Smooth muscle cell (in vitro differentiated cells): Measurements from ENCODE around the gene HEXB. TPM values are rescaled to one million over a fixed set of nuclear protein-coding genes. Genes with fewer than 3 reads are reported as not detected.
A peak's percentile ranks its signal among the peaks of the same experiment; 100 is the strongest.

Source experiments
- DNase-seq: peaks from one replicate; lab custom pipeline; 2025; ENCODE audit not compliant: unreplicated experiment; lab: John Stamatoyannopoulos, UW
- H2AFZ ChIP-seq: fragments of 200-600 bp; sonication (generic); 2 replicates; pipeline ENCODE4 v1.6.0; 2016; ENCODE audit warnings: antibody characterized with exemption, low read depth, mild to moderate bottlenecking
- H3F3A ChIP-seq: fragments of 200-600 bp; sonication (generic); 2 replicates; pipeline ENCODE4 v1.6.0; 2017; ENCODE audit warnings: antibody characterized with exemption, low read depth
- H3K27ac ChIP-seq: fragments of 200-600 bp; sonication (generic); 2 replicates; pipeline ENCODE4 v1.5.1; 2016; ENCODE audit warnings: low read depth, mild to moderate bottlenecking
- H3K27me3 ChIP-seq: fragments of 200-600 bp; sonication (generic); 2 replicates; pipeline ENCODE4 v1.6.1; 2016; ENCODE audit warnings: low read depth, mild to moderate bottlenecking
- H3K36me3 ChIP-seq: fragments of 200-600 bp; sonication (generic); 2 replicates; pipeline ENCODE4 v1.5.1; 2016; ENCODE audit warnings: low read depth
- H3K4me1 ChIP-seq: fragments of 200-600 bp; sonication (generic); 2 replicates; pipeline ENCODE4 v1.5.1; 2016; ENCODE audit warnings: low read depth
- H3K4me2 ChIP-seq: fragments of 200-600 bp; sonication (generic); 2 replicates; pipeline ENCODE4 v1.6.0; 2016; ENCODE audit warnings: mild to moderate bottlenecking
- H3K4me3 ChIP-seq: fragments of 200-600 bp; sonication (generic); 2 replicates; pipeline ENCODE4 v1.5.1; 2016; ENCODE audit warnings: mild to moderate bottlenecking
- H3K79me2 ChIP-seq: fragments of 200-600 bp; sonication (generic); 2 replicates; pipeline ENCODE4 v1.6.0; 2016; ENCODE audit warnings: low read depth, mild to moderate bottlenecking
- H3K9ac ChIP-seq: fragments of 200-600 bp; sonication (generic); 2 replicates; pipeline ENCODE4 v1.6.0; 2016; ENCODE audit warnings: low read depth
- H3K9me3 ChIP-seq: fragments of 200-600 bp; sonication (generic); replicated peaks from 2 replicates; pipeline ENCODE4 v1.5.1; 2016; ENCODE audit warnings: low read depth
- H4K20me1 ChIP-seq: fragments of 200-600 bp; sonication (generic); 2 replicates; pipeline ENCODE4 v1.6.0; 2016; ENCODE audit warnings: low read depth
- WGBS: methylation state at CpG from one replicate; pipeline ENCODE4 v1.1.7; 2016; ENCODE audit warnings: low lambda C conversion rate; 5-methylcytosine and 5-hydroxymethylcytosine counted together
- polyA plus RNA-seq: library from polyadenylated mRNA; unstranded; fragments of >200 nt; fragmentation: Nextera tagmentation; extraction: Ambion mirVana; gene quantifications from 2 replicates; pipeline ENCODE4 v1.2.1, GENCODE V29; 2016
- total RNA-seq: library from RNA; depleted of rRNA; stranded (reverse); fragments of >200 nt; gene quantifications from 2 replicates; pipeline ENCODE4 v1.2.3, GENCODE V29; 2014
- TF ChIP-seq, protein P1 (sequence below): fragments of 200-600 bp; sonication (generic); IDR thresholded peaks from 2 replicates; pipeline ENCODE4 v1.5.1; 2017; ENCODE audit warnings: borderline replicate concordance, mild to moderate bottlenecking, antibody characterized with exemption; ENCODE audit not compliant: insufficient read depth, poor library complexity, severe bottlenecking

Gene HEXB
- total and polyA plus RNA-seq, 2 experiments from 2014 or later, result 108 to 111 TPM

DNA sequence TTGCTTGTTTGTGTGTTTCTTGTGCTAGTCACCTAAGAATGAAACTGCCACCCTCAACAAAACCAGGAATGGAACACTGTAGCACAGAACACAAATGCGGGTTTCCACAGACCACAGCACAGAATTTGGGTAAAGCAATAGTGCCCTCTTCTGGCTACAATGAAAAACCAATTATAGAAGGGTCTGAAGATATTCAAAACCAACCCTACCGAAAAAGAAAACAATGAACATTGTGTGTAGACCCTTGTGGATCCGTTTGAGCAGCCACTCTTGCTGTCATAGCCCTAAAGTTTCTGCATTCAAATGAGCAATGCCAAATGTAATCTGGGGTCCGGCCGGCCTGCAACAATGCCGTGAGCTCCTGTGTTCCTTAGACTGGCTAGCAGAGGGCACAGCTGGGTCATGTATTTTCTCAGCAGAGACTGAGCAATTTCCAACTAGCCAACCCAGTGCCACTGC, 36.2 kb upstream of the HEXB start:
- H4K20me1 ChIP-seq, result no peaks in the 10 kb centered on the region
- H3K4me1 ChIP-seq, result peaks cover 8% of the 10 kb centered on the region
- H3K9me3 ChIP-seq, result no peaks in the 10 kb centered on the region
- H3K4me3 ChIP-seq, result no peak overlapping the region
- no peaks in the 10 kb centered on the region for H3K79me2 ChIP-seq
- H3K27ac ChIP-seq, result no peak overlapping the region
- 20% methylated on average over 6 of the region's 6 CpGs for WGBS
- H3K9ac ChIP-seq, result no peak overlapping the region
- DNase-seq, result no peak
- peak overlapping the region; percentile 26 for H3K4me2 ChIP-seq
- H3F3A ChIP-seq, result no peaks in the 10 kb centered on the region
- no peaks in the 10 kb centered on the region for H3K27me3 ChIP-seq
- TF ChIP-seq, protein P1, sequence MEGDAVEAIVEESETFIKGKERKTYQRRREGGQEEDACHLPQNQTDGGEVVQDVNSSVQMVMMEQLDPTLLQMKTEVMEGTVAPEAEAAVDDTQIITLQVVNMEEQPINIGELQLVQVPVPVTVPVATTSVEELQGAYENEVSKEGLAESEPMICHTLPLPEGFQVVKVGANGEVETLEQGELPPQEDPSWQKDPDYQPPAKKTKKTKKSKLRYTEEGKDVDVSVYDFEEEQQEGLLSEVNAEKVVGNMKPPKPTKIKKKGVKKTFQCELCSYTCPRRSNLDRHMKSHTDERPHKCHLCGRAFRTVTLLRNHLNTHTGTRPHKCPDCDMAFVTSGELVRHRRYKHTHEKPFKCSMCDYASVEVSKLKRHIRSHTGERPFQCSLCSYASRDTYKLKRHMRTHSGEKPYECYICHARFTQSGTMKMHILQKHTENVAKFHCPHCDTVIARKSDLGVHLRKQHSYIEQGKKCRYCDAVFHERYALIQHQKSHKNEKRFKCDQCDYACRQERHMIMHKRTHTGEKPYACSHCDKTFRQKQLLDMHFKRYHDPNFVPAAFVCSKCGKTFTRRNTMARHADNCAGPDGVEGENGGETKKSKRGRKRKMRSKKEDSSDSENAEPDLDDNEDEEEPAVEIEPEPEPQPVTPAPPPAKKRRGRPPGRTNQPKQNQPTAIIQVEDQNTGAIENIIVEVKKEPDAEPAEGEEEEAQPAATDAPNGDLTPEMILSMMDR, result peak; percentile 82
- peak overlapping the region; percentile 56 for H2AFZ ChIP-seq
- H3K36me3 ChIP-seq, result no peaks in the 10 kb centered on the region

DNA sequence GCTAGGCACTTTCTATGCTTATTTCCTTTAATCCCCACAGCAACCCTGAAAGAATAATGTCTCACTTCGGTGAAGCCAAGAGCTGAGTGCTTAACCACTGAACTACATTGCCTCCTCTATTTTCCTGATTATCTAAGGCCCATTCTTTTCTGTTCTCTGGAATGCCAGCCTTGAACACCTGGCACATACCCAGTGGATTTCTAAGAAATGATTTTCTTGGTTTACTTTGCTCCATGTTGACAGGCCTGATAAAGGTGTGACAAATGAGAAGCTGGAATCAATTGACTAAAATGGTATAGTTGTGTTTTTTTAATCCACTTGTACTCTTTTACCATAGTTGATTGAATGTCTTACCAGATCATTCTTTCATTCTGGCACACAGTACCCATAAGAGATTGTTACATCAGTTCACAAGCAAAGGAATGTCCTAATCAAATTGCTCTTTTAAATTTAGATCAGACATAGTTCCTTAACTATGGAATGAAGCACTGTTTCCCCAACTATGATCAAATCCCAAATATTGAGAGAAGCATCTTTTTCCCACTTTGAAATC, 35.5 kb upstream of the HEXB start:
- no peaks in the 10 kb centered on the region for H3K27me3 ChIP-seq
- H3K9me3 ChIP-seq, result no peaks in the 10 kb centered on the region
- H3K4me3 ChIP-seq, result no peak overlapping the region
- no peaks in the 10 kb centered on the region for H3F3A ChIP-seq
- H3K9ac ChIP-seq, result no peak overlapping the region
- WGBS, result 64% methylated on average over 1 of the region's 1 CpG
- no peak for DNase-seq
- H2AFZ ChIP-seq, result no peak overlapping the region
- TF ChIP-seq, protein P1, result no peak
- H3K79me2 ChIP-seq, result no peaks in the 10 kb centered on the region
- H3K4me1 ChIP-seq, result peaks cover 8% of the 10 kb centered on the region
- H3K27ac ChIP-seq, result no peak overlapping the region
- no peaks in the 10 kb centered on the region for H3K36me3 ChIP-seq
- H3K4me2 ChIP-seq, result no peak overlapping the region
- no peaks in the 10 kb centered on the region for H4K20me1 ChIP-seq

DNA sequence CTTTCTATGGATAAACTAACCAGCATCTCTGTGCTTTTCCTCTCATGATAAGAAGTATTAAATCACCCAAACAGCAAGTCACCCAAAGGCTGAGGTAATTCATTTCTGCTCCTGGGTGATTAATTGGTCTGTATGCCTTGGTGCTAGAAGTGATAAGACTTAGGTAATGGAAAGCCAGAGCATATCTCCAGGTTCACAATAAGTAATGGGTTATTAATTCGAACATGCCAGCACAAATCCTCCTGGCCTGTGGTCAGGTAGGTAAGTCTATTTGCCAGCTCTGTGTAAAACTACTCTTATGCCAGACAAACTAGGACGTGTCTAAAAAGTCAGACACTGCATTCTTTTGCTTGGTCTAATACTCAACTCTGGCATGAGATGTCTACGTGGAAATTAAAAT, 33.3 kb upstream of the HEXB start:
- WGBS, result 82% methylated on average over 3 of the region's 3 CpGs
- no peak overlapping the region for H3K9ac ChIP-seq
- no peak for DNase-seq
- no peaks in the 10 kb centered on the region for H4K20me1 ChIP-seq
- TF ChIP-seq, protein P1, result no peak
- H3K4me3 ChIP-seq, result no peak overlapping the region
- no peaks in the 10 kb centered on the region for H3K9me3 ChIP-seq
- peaks cover 8% of the 10 kb centered on the region for H3K4me1 ChIP-seq
- H3K79me2 ChIP-seq, result no peaks in the 10 kb centered on the region
- H3K4me2 ChIP-seq, result no peak overlapping the region
- no peak overlapping the region for H2AFZ ChIP-seq
- H3K27ac ChIP-seq, result no peak overlapping the region
- H3K36me3 ChIP-seq, result no peaks in the 10 kb centered on the region
- no peaks in the 10 kb centered on the region for H3K27me3 ChIP-seq
- no peaks in the 10 kb centered on the region for H3F3A ChIP-seq

DNA sequence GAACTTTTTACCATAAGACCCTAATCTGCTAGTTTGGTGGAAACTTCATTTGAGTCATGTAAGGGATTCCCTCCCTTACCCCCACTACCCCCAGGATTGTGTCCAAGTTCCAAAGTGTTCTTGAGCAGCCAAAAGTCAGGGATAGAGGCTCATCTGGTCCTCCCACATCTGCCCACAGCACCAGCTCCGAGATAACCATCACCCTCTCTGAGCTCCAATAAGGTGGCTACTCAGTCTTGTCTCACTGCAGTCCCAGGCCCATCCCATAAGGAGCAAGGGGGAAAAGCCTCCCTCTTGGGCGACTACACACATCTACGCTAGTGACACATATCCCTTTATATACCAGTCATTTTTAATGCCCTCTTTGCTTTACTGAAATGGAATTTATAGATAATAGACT, 32.5 kb upstream of the HEXB start:
- Histone ChIP-seq H3K79me2 (no peaks in the 10 kb centered on the region), H4K20me1 (no peaks in the 10 kb centered on the region), H3K9me3 (no peaks in the 10 kb centered on the region), H2AFZ (no peak overlapping the region), H3K4me3 (no peak overlapping the region), H3K9ac (no peak overlapping the region), H3K36me3 (no peaks in the 10 kb centered on the region), H3K27me3 (no peaks in the 10 kb centered on the region), H3K27ac (no peak overlapping the region), H3F3A (no peaks in the 10 kb centered on the region), H3K4me2 (no peak overlapping the region), H3K4me1 (peaks cover 2% of the 10 kb centered on the region)
- no peak for DNase-seq
- TF ChIP-seq, protein P1, result no peak
- 89% methylated on average over 3 of the region's 3 CpGs for WGBS
